Stomach (tissue), 4 donors: ENCODE data around the gene ELP4.

ENCODE experiments used
- EP300 ChIP-seq: sonication (generic); formaldehyde crosslinking; IDR thresholded peaks from one replicate; pipeline ENCODE4 v1.6.1; 2017; ENCODE audit warnings: antibody characterized with exemption
- TF ChIP-seq, protein P1 (sequence below), 7 experiments: fragments of 450-650 bp in 4 of 7; fragments of 200-600 bp in 3 of 7; sonication (generic) in 3 of 7; IDR thresholded peaks; one replicate each; pipeline ENCODE4 v1.5.1; 2016 to 2019; ENCODE audit warnings: antibody characterized with exemption in 7 of 7, control low read depth in 2 of 7, mild to moderate bottlenecking in 1 of 7

DNA sequence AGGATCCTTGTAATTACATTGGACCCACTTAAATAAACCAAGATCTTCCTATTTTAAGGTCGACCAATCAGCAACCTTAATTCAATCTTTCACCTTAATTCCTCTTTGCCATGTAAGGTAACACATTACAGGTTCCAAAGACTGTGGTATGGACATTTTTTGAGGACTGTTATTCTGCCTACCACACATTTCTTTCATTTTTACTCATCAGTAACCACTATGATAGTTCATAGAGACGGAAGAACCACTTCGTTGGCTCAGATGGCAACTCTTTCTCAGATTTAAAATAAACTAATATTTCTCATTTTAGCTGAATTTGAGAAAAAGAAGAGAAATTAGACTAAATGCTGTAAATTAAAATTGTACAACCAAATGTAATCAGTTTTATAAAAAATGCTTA is 205.3 kb downstream of the ELP4 start:
- no peak for TF ChIP-seq EP300
- TF ChIP-seq, protein P1, sequence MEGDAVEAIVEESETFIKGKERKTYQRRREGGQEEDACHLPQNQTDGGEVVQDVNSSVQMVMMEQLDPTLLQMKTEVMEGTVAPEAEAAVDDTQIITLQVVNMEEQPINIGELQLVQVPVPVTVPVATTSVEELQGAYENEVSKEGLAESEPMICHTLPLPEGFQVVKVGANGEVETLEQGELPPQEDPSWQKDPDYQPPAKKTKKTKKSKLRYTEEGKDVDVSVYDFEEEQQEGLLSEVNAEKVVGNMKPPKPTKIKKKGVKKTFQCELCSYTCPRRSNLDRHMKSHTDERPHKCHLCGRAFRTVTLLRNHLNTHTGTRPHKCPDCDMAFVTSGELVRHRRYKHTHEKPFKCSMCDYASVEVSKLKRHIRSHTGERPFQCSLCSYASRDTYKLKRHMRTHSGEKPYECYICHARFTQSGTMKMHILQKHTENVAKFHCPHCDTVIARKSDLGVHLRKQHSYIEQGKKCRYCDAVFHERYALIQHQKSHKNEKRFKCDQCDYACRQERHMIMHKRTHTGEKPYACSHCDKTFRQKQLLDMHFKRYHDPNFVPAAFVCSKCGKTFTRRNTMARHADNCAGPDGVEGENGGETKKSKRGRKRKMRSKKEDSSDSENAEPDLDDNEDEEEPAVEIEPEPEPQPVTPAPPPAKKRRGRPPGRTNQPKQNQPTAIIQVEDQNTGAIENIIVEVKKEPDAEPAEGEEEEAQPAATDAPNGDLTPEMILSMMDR (IDR thresholded peaks at IDR 0.05), result no peak
